Stimulated activated CD4-positive, alpha-beta T cell treated with anti-CD3 and anti-CD28 coated beads, Interleukin-2, amount 100 ng/mL, for 4 hours (primary cell): ENCODE results near the gene FKBP5.
"Not testable (repeated sequence)": the region's sequence is repeated elsewhere in the genome, so short reads cannot be mapped to it uniquely, and the experiment has no call there.

Experiments used
- DNase-seq: peaks from one replicate; pipeline ENCODE4 v3.0.0-alpha.2; 2020; ENCODE audit warnings: low read depth

Gene FKBP5

GRCh38 chr6:35539223-35539622, 149.5 kb downstream of the FKBP5 start:
- DNase-seq, result no peak

DNA sequence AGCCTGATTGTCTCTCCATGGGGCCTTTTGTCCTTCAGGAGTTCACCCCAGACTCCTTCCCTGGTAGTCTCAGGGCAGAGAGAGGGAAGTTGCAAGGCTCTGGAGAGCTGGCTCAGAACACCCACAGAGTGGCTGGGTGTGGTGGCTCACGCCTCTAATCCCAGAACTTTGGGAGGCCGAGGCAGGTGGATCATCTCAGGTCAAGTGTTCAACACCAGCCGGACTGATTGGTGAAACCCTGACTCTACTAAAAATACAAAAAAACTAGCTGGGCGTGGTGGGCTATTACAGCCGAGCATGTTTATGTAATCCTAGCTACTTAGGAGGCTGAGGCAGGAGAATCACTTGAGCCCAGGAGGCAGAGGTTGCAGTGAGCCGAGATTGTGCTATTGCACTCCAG, 152.9 kb downstream of the FKBP5 start:
- DNase-seq, result not testable (repeated sequence)

- no peak for DNase-seq
Measured at GRCh38 chr6:35534407-35535170, 154.1 kb downstream of the FKBP5 start.

- no peak for DNase-seq
Measured at GRCh38 chr6:35533981-35534380, 154.7 kb downstream of the FKBP5 start.

DNA sequence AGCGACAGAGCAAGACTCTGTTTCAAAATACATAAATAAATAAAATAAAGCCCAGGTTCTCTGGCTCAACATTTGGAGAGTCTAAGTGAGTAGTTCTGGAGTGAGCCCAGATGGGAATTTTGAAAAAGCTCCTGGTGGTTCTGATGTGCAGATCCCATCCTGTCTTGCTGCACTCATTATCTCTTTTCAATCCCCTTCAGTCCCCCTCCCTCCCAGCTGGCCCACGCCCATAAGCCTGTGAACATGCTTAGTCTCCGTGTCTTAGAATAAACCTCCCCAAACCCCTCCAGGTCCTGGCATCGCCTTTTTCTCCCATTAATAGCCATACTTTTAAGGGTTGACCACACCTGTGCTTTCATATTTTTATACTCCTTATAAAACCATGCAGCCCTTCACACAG, 156.6 kb downstream of the FKBP5 start:
- no peak for DNase-seq

GRCh38 chr6:35524380-35525020, 164.2 kb downstream of the FKBP5 start:
- DNase-seq, result no peak
